Natural killer cell (primary cell): ENCODE results near the gene LPIN1. TPM values are rescaled to one million over a fixed set of nuclear protein-coding genes. Genes with fewer than 3 reads are reported as not detected.
A peak's percentile ranks its signal among the peaks of the same experiment; 100 is the strongest.

ENCODE experiments used
- ATAC-seq, 3 donors: fragments of 150-1000 bp in 2 of 3; fragments of 200-7000 bp in 1 of 3; cut with Tn5 transposase; 1 replicate in 1 of 3; 2 replicates in 2 of 3; pipeline ENCODE4 v1.10.0; 2021; ENCODE audit warnings: mild to moderate bottlenecking in 2 of 3, moderate library complexity in 2 of 3
- DNase-seq, 2 donors: peaks; one replicate each; pipeline versions ENCODE4 v3.0.0 to v3.0.0-alpha.2; 2013 to 2021; ENCODE audit warnings: mixed read lengths in 1 of 2
- H3K27ac ChIP-seq: one replicate; pipeline ENCODE4 v1.5.1; 2013; ENCODE audit warnings: mild to moderate bottlenecking, low read length
- H3K27me3 ChIP-seq: one replicate; pipeline ENCODE4 v1.6.1; 2013; ENCODE audit warnings: low read length; ENCODE audit not compliant: control insufficient read depth, insufficient read depth
- H3K36me3 ChIP-seq: one replicate; pipeline ENCODE4 v1.6.1; 2013; ENCODE audit warnings: low read length; ENCODE audit not compliant: control insufficient read depth, insufficient read depth
- H3K4me1 ChIP-seq: one replicate; pipeline ENCODE4 v1.6.1; 2013; ENCODE audit warnings: low read length; ENCODE audit not compliant: control insufficient read depth, insufficient read depth
- H3K4me3 ChIP-seq: one replicate; pipeline ENCODE4 v1.5.1; 2013; ENCODE audit warnings: low read length
- H3K9me3 ChIP-seq: one replicate; pipeline ENCODE4 v1.6.1; 2013; ENCODE audit warnings: low read length; ENCODE audit not compliant: control insufficient read depth, insufficient read depth
- H3K27ac Mint-ChIP-seq, 2 donors: one replicate each; pipeline ENCODE4 v1.8.0; 2022; ENCODE audit warnings: mild to moderate bottlenecking in 2 of 2, mixed read lengths in 2 of 2, moderate library complexity in 1 of 2
- H3K27me3 Mint-ChIP-seq, 2 donors: one replicate each; pipeline ENCODE4 v1.8.0; 2022; ENCODE audit warnings: low read depth in 2 of 2, mixed read lengths in 2 of 2
- H3K36me3 Mint-ChIP-seq: one replicate; pipeline ENCODE4 v1.8.0; 2022; ENCODE audit warnings: mixed read lengths
- H3K4me1 Mint-ChIP-seq, 2 donors: one replicate each; pipeline ENCODE4 v1.8.0; 2022; ENCODE audit warnings: mixed read lengths in 2 of 2
- H3K4me3 Mint-ChIP-seq: one replicate; pipeline ENCODE4 v1.8.0; 2022; ENCODE audit warnings: mild to moderate bottlenecking, moderate library complexity, mixed read lengths
- H3K9me3 Mint-ChIP-seq, 2 donors: one replicate each; pipeline ENCODE4 v1.8.0; 2022; ENCODE audit warnings: mixed read lengths in 2 of 2
- WGBS: methylation state at CpG from one replicate; pipeline ENCODE4 v1.1.7; 2013; ENCODE audit warnings: missing lambda C conversion rate; ENCODE audit not compliant: insufficient coverage; 5-methylcytosine and 5-hydroxymethylcytosine counted together
- intact Hi-C: fragments of 100-400 bp; cut with micrococcal nuclease; formaldehyde crosslinking; loops from one replicate; pipeline ENCODE4 v1.14.2; 2022
- total RNA-seq, 4 donors: library from RNA; stranded (reverse); fragments of 120-200 nt in 1 of 4; gene quantifications; one replicate each; pipeline versions ENCODE4 v1.2.3 to v1.2.4, GENCODE V29; 2013 to 2022
- TF ChIP-seq, protein P1 (sequence below): fragments of 200-600 bp; IDR thresholded peaks from one replicate; pipeline ENCODE4 v1.8.0; 2022; ENCODE audit warnings: antibody characterized with exemption

Gene LPIN1
- total RNA-seq, 3 donors from 2014 or later (not counting 1 experiment from before 2014, with no cell fraction given) = 95.0 to 122 (median 118) TPM

DNA sequence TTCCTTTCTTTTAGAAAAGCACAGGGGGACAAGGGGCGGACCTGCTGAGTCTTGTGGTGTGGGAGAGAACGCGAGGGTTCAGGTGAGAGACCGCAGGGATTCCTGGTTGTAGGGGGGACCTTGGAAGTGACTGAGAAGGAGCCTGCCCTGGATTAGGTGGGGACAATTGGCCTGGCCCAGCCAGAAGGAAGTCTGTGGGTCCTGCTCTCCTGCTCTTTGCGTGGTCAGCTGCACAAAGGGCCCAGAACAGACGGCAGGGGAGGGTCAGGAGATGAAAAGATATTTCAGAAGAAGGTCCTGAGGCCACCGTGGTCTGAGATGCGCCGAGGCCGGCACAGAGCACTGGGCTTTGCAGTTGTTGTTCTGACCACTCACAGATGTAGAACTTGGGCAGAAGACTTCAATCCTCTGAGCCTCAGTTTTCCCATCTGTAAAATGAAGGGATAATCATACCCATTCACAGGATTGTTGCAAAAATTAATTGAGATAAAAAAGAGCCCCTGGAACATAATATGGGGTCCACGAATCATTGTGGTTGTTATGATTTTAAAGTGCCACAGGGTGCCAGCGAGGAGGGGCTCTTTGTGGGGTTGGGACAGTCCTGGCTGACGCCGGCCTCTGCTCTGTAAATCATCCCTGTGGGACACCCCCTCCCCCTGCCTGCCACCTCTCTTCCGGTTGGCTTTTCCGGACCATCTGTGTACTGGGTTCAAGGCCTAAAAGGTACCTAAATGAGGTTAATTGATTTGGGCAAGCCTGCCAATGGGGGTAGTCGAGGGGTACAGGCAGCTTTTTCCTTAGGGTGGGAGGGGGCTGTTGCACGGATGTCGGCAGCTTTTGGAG is 1.8 kb downstream of the LPIN1 start:
- Mint-ChIP-seq H3K27me3 (no peaks in the 10 kb centered on the region), H3K27ac (peak overlapping the region; percentile 93 to 94), H3K4me1 (peaks cover 70% of the 10 kb centered on the region in 2 donors), H3K36me3 (no peaks in the 10 kb centered on the region), H3K4me3 (peak overlapping the region; percentile 95), H3K9me3 (no peaks in the 10 kb centered on the region)
- Histone ChIP-seq H3K36me3 (no peaks in the 10 kb centered on the region), H3K4me3 (peak overlapping the region; percentile 4), H3K27ac (no peak overlapping the region), H3K4me1 (peaks cover 83% of the 10 kb centered on the region), H3K9me3 (no peaks in the 10 kb centered on the region), H3K27me3 (no peaks in the 10 kb centered on the region)
- DNase-seq = peak in 1 of 2 donors; percentile 39
- intact Hi-C loops = loop anchor here (5.0 kb wide), 1 partner anchor 56 kb away; no protein-coding TSS in a partner anchor
- WGBS = 22% methylated on average over 18 of the region's 19 CpGs
- TF ChIP-seq, protein P1, sequence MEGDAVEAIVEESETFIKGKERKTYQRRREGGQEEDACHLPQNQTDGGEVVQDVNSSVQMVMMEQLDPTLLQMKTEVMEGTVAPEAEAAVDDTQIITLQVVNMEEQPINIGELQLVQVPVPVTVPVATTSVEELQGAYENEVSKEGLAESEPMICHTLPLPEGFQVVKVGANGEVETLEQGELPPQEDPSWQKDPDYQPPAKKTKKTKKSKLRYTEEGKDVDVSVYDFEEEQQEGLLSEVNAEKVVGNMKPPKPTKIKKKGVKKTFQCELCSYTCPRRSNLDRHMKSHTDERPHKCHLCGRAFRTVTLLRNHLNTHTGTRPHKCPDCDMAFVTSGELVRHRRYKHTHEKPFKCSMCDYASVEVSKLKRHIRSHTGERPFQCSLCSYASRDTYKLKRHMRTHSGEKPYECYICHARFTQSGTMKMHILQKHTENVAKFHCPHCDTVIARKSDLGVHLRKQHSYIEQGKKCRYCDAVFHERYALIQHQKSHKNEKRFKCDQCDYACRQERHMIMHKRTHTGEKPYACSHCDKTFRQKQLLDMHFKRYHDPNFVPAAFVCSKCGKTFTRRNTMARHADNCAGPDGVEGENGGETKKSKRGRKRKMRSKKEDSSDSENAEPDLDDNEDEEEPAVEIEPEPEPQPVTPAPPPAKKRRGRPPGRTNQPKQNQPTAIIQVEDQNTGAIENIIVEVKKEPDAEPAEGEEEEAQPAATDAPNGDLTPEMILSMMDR = no peak
- no peak for ATAC-seq

- 51% methylated on average over 13 of the region's 13 CpGs for WGBS
- Histone ChIP-seq H3K27ac (peak overlapping the region; percentile 82), H3K9me3 (no peaks in the 10 kb centered on the region), H3K4me1 (peaks cover 84% of the 10 kb centered on the region), H3K4me3 (no peak overlapping the region), H3K27me3 (no peaks in the 10 kb centered on the region), H3K36me3 (no peaks in the 10 kb centered on the region)
- ATAC-seq (peak in 1 of 3 donors; percentile 8), DNase-seq (peak in 1 of 2 donors; percentile 40)
- Mint-ChIP-seq H3K36me3 (no peaks in the 10 kb centered on the region), H3K27me3 (no peaks in the 10 kb centered on the region), H3K4me1 (peaks cover 73 to 75% of the 10 kb centered on the region in 2 donors), H3K27ac (peak overlapping the region; percentile 93 to 94), H3K4me3 (peak overlapping the region; percentile 95), H3K9me3 (no peaks in the 10 kb centered on the region)
- TF ChIP-seq, protein P1 = no peak
- intact Hi-C loops = loop anchor here (5.0 kb wide), 1 partner anchor 57 kb away; no protein-coding TSS in a partner anchor
Observed at GRCh38 chr2:11748861-11749645, 2.6 kb downstream of the LPIN1 start.

DNA sequence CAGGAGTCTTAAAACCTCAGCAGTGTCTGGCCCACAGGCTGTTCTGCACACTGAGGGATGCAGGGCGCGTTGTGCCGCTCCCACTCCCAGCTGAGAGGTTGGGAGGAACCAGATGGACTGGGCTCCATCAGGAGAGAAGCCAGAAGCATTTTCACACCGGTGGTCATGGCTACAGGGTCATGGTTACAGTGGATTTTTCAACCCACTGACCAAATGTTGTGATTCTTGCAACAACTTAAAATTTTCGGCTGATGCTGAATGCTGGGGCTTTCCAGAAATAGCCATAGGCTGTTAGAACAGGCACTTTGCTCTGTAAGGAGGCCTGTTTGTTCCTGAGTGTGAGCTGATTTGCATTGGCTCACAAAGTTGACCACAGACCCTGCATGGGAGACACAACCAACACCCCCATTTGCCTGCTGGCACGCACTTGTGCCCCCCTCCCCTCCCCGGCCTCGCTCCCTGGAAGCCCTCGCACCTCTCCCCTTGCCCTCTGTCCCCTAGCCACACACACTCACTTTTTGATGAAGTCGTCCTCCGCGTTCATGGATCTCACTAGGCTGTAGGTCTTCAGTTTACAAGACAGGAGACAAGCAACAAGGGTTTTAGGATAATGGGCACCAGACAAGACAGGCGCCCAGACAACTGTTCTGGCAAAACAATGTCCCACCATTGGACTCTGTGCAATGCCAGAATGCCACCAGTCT is 3.4 kb downstream of the LPIN1 start:
- Histone ChIP-seq H3K36me3 (no peaks in the 10 kb centered on the region), H3K4me3 (no peak overlapping the region), H3K27me3 (no peaks in the 10 kb centered on the region), H3K9me3 (no peaks in the 10 kb centered on the region), H3K27ac (peak overlapping the region; percentile 82), H3K4me1 (peaks cover 84% of the 10 kb centered on the region)
- ATAC-seq (peak in 2 of 3 donors; percentile 10 to 17), DNase-seq (peak in 1 of 2 donors; percentile 64)
- no peaks in the 10 kb centered on the region for H3K9me3 Mint-ChIP-seq
- WGBS = 29% methylated on average over 13 of the region's 13 CpGs
- TF ChIP-seq, protein P1 = no peak
- H3K27me3 Mint-ChIP-seq = no peaks in the 10 kb centered on the region
- peak overlapping the region; percentile 93 to 94 for H3K27ac Mint-ChIP-seq
- intact Hi-C loops = loop anchor here (1.0 to 5.0 kb wide), 4 partner anchors 28 to 1218 kb away; partner anchors contain the start of gene TRIB2
- H3K36me3 Mint-ChIP-seq = no peaks in the 10 kb centered on the region
- H3K4me1 Mint-ChIP-seq = peaks cover 78% of the 10 kb centered on the region in 2 donors
- H3K4me3 Mint-ChIP-seq = peak overlapping the region; percentile 95
